Heart left ventricle (tissue), 16 donors: Measurements from ENCODE around the gene C11orf97. TPM values are rescaled to one million over a fixed set of nuclear protein-coding genes. Genes with fewer than 3 reads are reported as not detected.
A peak's percentile ranks its signal among the peaks of the same experiment; 100 is the strongest.

Experiments used
- ATAC-seq, 4 donors: fragments of 200-7000 bp; cut with Tn5 transposase; one replicate each; pipeline ENCODE4 v1.9.1; 2020 to 2022; ENCODE audit warnings: moderate library complexity in 4 of 4, mild to moderate bottlenecking in 3 of 4, moderate number of reproducible peaks in 1 of 4
- DNase-seq, 5 donors: peaks; one replicate each; pipeline ENCODE4 v3.0.0-alpha.2; 2020
- H3K27ac ChIP-seq, 12 donors: fragments of 200-600 bp; sonication (generic) in 4 of 12; one replicate each; pipeline versions ENCODE4 v1.5.0 to v1.8.0; 2016 to 2022; ENCODE audit warnings: mild to moderate bottlenecking in 2 of 12
- H3K27me3 ChIP-seq, 9 donors: fragments of 200-600 bp; sonication (generic) in 2 of 9; one replicate each; pipeline versions ENCODE4 v1.5.1 to v1.8.0; 2016 to 2022; ENCODE audit warnings: mild to moderate bottlenecking in 3 of 9
- H3K36me3 ChIP-seq, 9 donors: fragments of 200-600 bp; sonication (generic) in 2 of 9; one replicate each; pipeline versions ENCODE4 v1.5.0 to v1.8.0; 2018 to 2022; ENCODE audit warnings: mild to moderate bottlenecking in 2 of 9
- H3K4me1 ChIP-seq, 12 donors: fragments of 200-600 bp; sonication (generic) in 4 of 12; one replicate each; pipeline versions ENCODE4 v1.5.0 to v1.8.0; 2016 to 2022; ENCODE audit warnings: mild to moderate bottlenecking in 3 of 12
- H3K4me3 ChIP-seq, 12 donors: fragments of 200-600 bp; sonication (generic) in 4 of 12; one replicate each; pipeline versions ENCODE4 v1.5.0 to v1.8.0; 2017 to 2022; ENCODE audit warnings: mild to moderate bottlenecking in 9 of 12, moderate library complexity in 4 of 12
- H3K9me3 ChIP-seq, 12 donors: fragments of 200-600 bp; sonication (generic) in 4 of 12; one replicate each; pipeline versions ENCODE4 v1.5.0 to v1.8.0; 2016 to 2022; ENCODE audit warnings: mild to moderate bottlenecking in 1 of 12
- POLR2A ChIP-seq, 2 donors: fragments of 450-650 bp; IDR thresholded peaks; one replicate each; pipeline ENCODE4 v1.6.1; 2017; ENCODE audit warnings: antibody characterized with exemption in 2 of 2, mild to moderate bottlenecking in 2 of 2, moderate library complexity in 2 of 2
- WGBS, 4 donors: extraction: QIAGEN DNeasy Blood & Tissue Kit in 2 of 4; methylation state at CpG; one replicate each; pipeline versions ENCODE4 v1.1.5 to v1.1.7; 2013 to 2018; 5-methylcytosine and 5-hydroxymethylcytosine counted together
- intact Hi-C, 10 donors: fragments of 100-400 bp; cut with DNase I; formaldehyde crosslinking; loops; one replicate each; pipeline versions ENCODE4 v1.11.1 to v1.14.2; 2022
- polyA plus RNA-seq, 2 donors: library from polyadenylated mRNA; stranded (reverse); fragments of 200-250 nt; gene quantifications; one replicate each; pipeline ENCODE4 v1.2.3, GENCODE V29; 2013
- total RNA-seq, 9 donors: library from RNA; depleted of rRNA in 2 of 9; stranded (reverse); fragments of >200 nt in 2 of 9; fragmentation: NEBNext Ultra II Directional in 3 of 9; extraction: Animal tissue kit (Norgen Biotek cat#: 25700) in 3 of 9; gene quantifications; one replicate each; pipeline versions ENCODE4 v1.1.0 to v1.2.4, GENCODE V29; 2016 to 2023
- TF ChIP-seq, protein P1 (sequence below), 12 donors: fragments of 200-600 bp; sonication (generic) in 4 of 12; IDR thresholded peaks; one replicate each; pipeline versions ENCODE4 v1.5.0 to v1.8.0; 2018 to 2022; ENCODE audit warnings: antibody characterized with exemption in 12 of 12, mild to moderate bottlenecking in 5 of 12
- donor health status: ischemic (EF 13 %, LVEDD 7.1; RV severe dilation, severe dysfunction).
- donor health status: healthy with polysubstance abuse.
- donor health status: DM: no; HTN: yes; CAD: no.
- donor health status: DM: no; HTN: no; CAD: no.
- donor health status: ischemic (EF 25% LVEDD 6.9; RV normal size, moderate dysfunction).
- donor health status: ischemic (EF 25% LVEDD 5.7; RV mildly dilated, moderate dysfunction).
- donor health status: healthy.
- donor health status: DM: yes; HTN: yes; CAD: no.
- donor health status: ischemic (EF 35%, LVEDD 5.7; RV mildly dilated, moderate dysfunction).
- donor health status: nonischemic (EF 11% LVEDD 7.7; RV severe dilation, severe dysfunction).
- donor health status: DM: yes; HTN: yes; CAD: no.
- donor health status: PGD.
- donor health status: ischemic (EF 29% LVEDD 5.4; RV normal size, mild dysfunction).
- donor health status: nonischemic (EF 23%, LVEDD 6.1; RV moderate dilation, normal function).

The C11orf97 gene
- total and polyA plus RNA-seq, 11 donors = not detected

DNA sequence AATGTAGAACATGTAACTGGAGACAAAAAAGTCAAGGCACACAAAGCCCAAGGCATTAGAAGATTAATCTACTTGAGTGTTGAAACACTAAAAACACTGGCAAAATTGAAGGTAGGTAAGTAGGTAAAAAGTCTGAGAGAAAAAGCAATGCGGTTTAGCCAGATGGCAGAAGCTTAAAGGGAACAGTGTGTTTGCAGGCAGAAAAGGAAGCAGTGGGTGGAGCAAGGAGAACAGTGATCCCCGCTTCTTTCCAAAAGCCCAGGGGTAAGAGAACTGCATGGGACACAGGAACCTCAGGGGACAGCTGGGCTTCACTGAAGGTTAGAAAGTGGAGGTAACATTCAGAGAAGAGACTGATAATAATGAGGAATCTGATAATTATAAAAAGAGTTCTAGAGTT lies 34.6 kb upstream of the C11orf97 start:
- H3K4me1 ChIP-seq = peaks cover 0 to 13% (median 0%) of the 10 kb centered on the region in 12 donors
- ATAC-seq (no peak), DNase-seq (no peak)
- TF ChIP-seq, protein P1, sequence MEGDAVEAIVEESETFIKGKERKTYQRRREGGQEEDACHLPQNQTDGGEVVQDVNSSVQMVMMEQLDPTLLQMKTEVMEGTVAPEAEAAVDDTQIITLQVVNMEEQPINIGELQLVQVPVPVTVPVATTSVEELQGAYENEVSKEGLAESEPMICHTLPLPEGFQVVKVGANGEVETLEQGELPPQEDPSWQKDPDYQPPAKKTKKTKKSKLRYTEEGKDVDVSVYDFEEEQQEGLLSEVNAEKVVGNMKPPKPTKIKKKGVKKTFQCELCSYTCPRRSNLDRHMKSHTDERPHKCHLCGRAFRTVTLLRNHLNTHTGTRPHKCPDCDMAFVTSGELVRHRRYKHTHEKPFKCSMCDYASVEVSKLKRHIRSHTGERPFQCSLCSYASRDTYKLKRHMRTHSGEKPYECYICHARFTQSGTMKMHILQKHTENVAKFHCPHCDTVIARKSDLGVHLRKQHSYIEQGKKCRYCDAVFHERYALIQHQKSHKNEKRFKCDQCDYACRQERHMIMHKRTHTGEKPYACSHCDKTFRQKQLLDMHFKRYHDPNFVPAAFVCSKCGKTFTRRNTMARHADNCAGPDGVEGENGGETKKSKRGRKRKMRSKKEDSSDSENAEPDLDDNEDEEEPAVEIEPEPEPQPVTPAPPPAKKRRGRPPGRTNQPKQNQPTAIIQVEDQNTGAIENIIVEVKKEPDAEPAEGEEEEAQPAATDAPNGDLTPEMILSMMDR (IDR thresholded peaks at IDR 0.05) = no peak
- TF ChIP-seq POLR2A (IDR thresholded peaks at IDR 0.05) = no peak
- no peaks in the 10 kb centered on the region for H3K9me3 ChIP-seq
- H3K27ac ChIP-seq = no peak overlapping the region
- H3K27me3 ChIP-seq = no peaks in the 10 kb centered on the region
- H3K4me3 ChIP-seq = no peak overlapping the region
- intact Hi-C loops = no loop called here
- 81 to 86% (median 85%) methylated on average over 2 of the region's 2 CpGs for WGBS, 4 donors
- H3K36me3 ChIP-seq = peaks cover 0 to 88% (median 51%) of the 10 kb centered on the region in 9 donors

GRCh38 chr11:94481342-94481741 lies 30.9 kb upstream of the C11orf97 start:
- ATAC-seq (no peak), DNase-seq (no peak)
- H3K9me3 ChIP-seq = no peaks in the 10 kb centered on the region
- peaks cover 0 to 99% (median 69%) of the 10 kb centered on the region in 9 donors for H3K36me3 ChIP-seq
- intact Hi-C loops = no loop called here
- H3K27ac ChIP-seq = no peak overlapping the region
- no peaks in the 10 kb centered on the region for H3K4me1 ChIP-seq
- no peak overlapping the region for H3K4me3 ChIP-seq
- TF ChIP-seq POLR2A (IDR thresholded peaks at IDR 0.05) = no peak
- TF ChIP-seq, protein P1 (IDR thresholded peaks at IDR 0.05) = no peak
- no peaks in the 10 kb centered on the region for H3K27me3 ChIP-seq

- Histone ChIP-seq H3K9me3 (no peaks in the 10 kb centered on the region), H3K4me1 (no peaks in the 10 kb centered on the region), H3K36me3 (peaks cover 0 to 97% (median 77%) of the 10 kb centered on the region in 9 donors), H3K27ac (no peak overlapping the region), H3K27me3 (no peaks in the 10 kb centered on the region), H3K4me3 (no peak overlapping the region)
- intact Hi-C loops = no loop called here
- DNase-seq (no peak), ATAC-seq (no peak)
- WGBS, 4 donors = 81 to 92% (median 90%) methylated on average over 1 of the region's 1 CpG
- TF ChIP-seq, protein P1 (IDR thresholded peaks at IDR 0.05) = no peak
- no peak for TF ChIP-seq POLR2A (IDR thresholded peaks at IDR 0.05)
Observed at GRCh38 chr11:94486068-94486467, 26.2 kb upstream of the C11orf97 start.

- Histone ChIP-seq H3K27ac (peak within 1 kb of the TSS in 11 of 12 donors; percentile 36 to 85 (median 78)), H3K9me3 (no peaks in the 10 kb centered on the region), H3K4me3 (peak within 1 kb of the TSS; percentile 40 to 98 (median 85)), H3K4me1 (peaks cover 0 to 33% (median 18%) of the 10 kb centered on the region in 12 donors), H3K27me3 (no peaks in the 10 kb centered on the region), H3K36me3 (peaks cover 0 to 47% (median 42%) of the 10 kb centered on the region in 9 donors)
- TF ChIP-seq, protein P1 (IDR thresholded peaks at IDR 0.05) = no peak
- peak in 1 of 2 donors; percentile 66 for TF ChIP-seq POLR2A (IDR thresholded peaks at IDR 0.05)
- ATAC-seq (peak; percentile 100), DNase-seq (peak; percentile 96 to 97 (median 96))
- intact Hi-C loops = loop anchor here in 2 of 10 donors (5.0 to 10.0 kb wide), 2 partner anchors 309 to 596 kb away; no protein-coding TSS in a partner anchor
- WGBS, 4 donors = 0 to 1% (median 0%) methylated on average over 44 to 55 of the region's 55 CpGs
Observed at GRCh38 chr11:94493281-94494125, 18.8 kb upstream of the C11orf97 start, which contains the start of the genes ANKRD49 and MRE11. ANKRD49 (plus strand) TSS chr11:94493984; CDS start chr11:94496694, 2,710 bp downstream. MRE11 (minus strand) TSS chr11:94493844; CDS start chr11:94492801, 1,043 bp downstream.
